Stimulated activated naive B cell treated with anti-CD40 and anti-IgM and Interleukin-4, amounts not matched to agents 10 μg/mL and 1 μg/mL and 100 μg/mL, for 72 hours (primary cell): ENCODE data around the gene PMFBP1.

Experiments
- ATAC-seq, 2 donors: fragments of 150-1000 bp; cut with Tn5 transposase; replicated peaks; 2 replicates each; pipeline ENCODE4 v1.10.0; 2021; ENCODE audit warnings: moderate library complexity in 1 of 2
- DNase-seq: peaks from one replicate; pipeline ENCODE4 v3.0.0; 2021
- H3K27ac Mint-ChIP-seq: one replicate; pipeline ENCODE4 v1.8.0; 2022; ENCODE audit warnings: mild to moderate bottlenecking, mixed read lengths
- H3K27me3 Mint-ChIP-seq, 2 donors: one replicate each; pipeline ENCODE4 v1.8.0; 2022; ENCODE audit warnings: mixed read lengths in 2 of 2
- H3K36me3 Mint-ChIP-seq, 2 donors: one replicate each; pipeline ENCODE4 v1.8.0; 2022; ENCODE audit warnings: mixed read lengths in 2 of 2, mild to moderate bottlenecking in 1 of 2
- H3K4me1 Mint-ChIP-seq, 2 donors: one replicate each; pipeline ENCODE4 v1.8.0; 2022; ENCODE audit warnings: mixed read lengths in 2 of 2, mild to moderate bottlenecking in 1 of 2
- H3K4me3 Mint-ChIP-seq, 2 donors: one replicate each; pipeline ENCODE4 v1.8.0; 2022; ENCODE audit warnings: mild to moderate bottlenecking in 2 of 2, mixed read lengths in 2 of 2, moderate library complexity in 1 of 2
- H3K9me3 Mint-ChIP-seq, 2 donors: one replicate each; pipeline ENCODE4 v1.8.0; 2022; ENCODE audit warnings: mixed read lengths in 2 of 2, mild to moderate bottlenecking in 1 of 2

Gene PMFBP1

GRCh38 chr16:72169708-72170107 is 2.2 kb downstream of the PMFBP1 start:
- Mint-ChIP-seq H3K27ac (no peak overlapping the region), H3K9me3 (peaks cover 8 to 10% of the 10 kb centered on the region in 2 donors), H3K27me3 (peaks cover 0 to 4% of the 10 kb centered on the region in 2 donors), H3K4me1 (peaks cover 9 to 12% of the 10 kb centered on the region in 2 donors), H3K4me3 (no peak overlapping the region), H3K36me3 (peaks cover 9 to 14% of the 10 kb centered on the region in 2 donors)
- no peak for ATAC-seq
- no peak for DNase-seq

- Mint-ChIP-seq H3K9me3 (peaks cover 4 to 9% of the 10 kb centered on the region in 2 donors), H3K27ac (no peak overlapping the region), H3K4me1 (peaks cover 6 to 12% of the 10 kb centered on the region in 2 donors), H3K27me3 (peaks cover 0 to 4% of the 10 kb centered on the region in 2 donors), H3K4me3 (no peak overlapping the region), H3K36me3 (peaks cover 6 to 8% of the 10 kb centered on the region in 2 donors)
- no peak for ATAC-seq
- DNase-seq, result no peak
Observed at GRCh38 chr16:72168365-72168764, 3.6 kb downstream of the PMFBP1 start.

DNA sequence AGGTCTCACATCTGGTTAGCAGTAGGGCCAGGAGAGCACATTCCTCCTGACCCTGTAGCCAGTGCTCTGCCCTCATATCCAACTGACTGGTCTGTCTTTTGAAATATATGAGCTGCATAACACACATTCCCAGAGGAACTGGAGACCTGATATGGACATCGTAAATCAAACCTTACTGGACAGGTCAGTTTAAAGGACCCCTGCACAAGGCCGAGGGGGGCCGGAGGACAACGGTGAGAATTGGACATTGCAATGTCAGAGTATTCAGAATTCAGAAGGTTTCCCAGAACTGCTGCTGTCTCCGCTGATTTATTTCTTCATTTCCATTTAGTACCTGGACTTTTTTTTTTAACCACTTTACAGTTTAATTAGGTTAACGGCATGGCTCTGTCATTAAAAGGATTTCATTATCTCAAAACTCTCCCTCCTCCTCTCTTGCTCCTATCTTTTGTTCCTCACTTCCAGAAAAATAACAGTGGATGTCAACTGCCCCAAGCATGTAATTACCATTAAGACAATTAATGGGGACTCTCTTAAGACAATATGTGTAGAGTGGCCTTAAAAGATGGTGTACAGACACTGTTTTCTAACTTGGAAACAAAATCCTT is 4.9 kb downstream of the PMFBP1 start:
- H3K4me1 Mint-ChIP-seq, result peaks cover 5% of the 10 kb centered on the region in 2 donors
- H3K4me3 Mint-ChIP-seq, result no peak overlapping the region
- no peak for ATAC-seq
- H3K9me3 Mint-ChIP-seq, result peaks cover 4 to 7% of the 10 kb centered on the region in 2 donors
- H3K27ac Mint-ChIP-seq, result no peak overlapping the region
- peaks cover 0 to 4% of the 10 kb centered on the region in 2 donors for H3K27me3 Mint-ChIP-seq
- DNase-seq, result no peak
- peaks cover 5 to 7% of the 10 kb centered on the region in 2 donors for H3K36me3 Mint-ChIP-seq

DNA sequence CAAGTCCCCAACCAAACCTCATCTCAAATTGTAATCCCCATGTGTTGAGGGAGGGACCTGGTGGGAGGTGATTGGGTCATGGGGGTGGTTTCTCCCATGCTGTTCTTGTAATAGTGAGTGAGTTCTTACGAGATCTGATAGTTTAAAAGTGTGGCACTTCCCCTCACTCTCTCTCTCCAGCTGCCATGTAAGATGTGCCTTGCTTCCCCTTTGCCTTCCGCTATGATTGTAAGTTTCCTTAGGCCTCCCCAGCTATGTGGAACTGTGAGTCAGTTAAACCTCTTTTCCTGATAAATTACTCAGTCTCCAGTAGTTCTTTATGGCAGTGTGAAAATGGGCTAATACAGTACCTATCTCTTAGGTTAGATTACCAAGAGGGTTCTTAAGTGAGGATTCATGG is 5.8 kb downstream of the PMFBP1 start:
- H3K4me1 Mint-ChIP-seq, result no peaks in the 10 kb centered on the region
- H3K36me3 Mint-ChIP-seq, result peaks cover 5 to 7% of the 10 kb centered on the region in 2 donors
- no peak for ATAC-seq
- H3K27me3 Mint-ChIP-seq, result peaks cover 0 to 4% of the 10 kb centered on the region in 2 donors
- H3K4me3 Mint-ChIP-seq, result no peak overlapping the region
- DNase-seq, result no peak
- no peak overlapping the region for H3K27ac Mint-ChIP-seq
- peaks cover 4 to 7% of the 10 kb centered on the region in 2 donors for H3K9me3 Mint-ChIP-seq

- Mint-ChIP-seq H3K4me1 (no peaks in the 10 kb centered on the region), H3K36me3 (peaks cover 5 to 7% of the 10 kb centered on the region in 2 donors), H3K27me3 (peaks cover 0 to 4% of the 10 kb centered on the region in 2 donors), H3K27ac (no peak overlapping the region), H3K9me3 (peaks cover 4 to 7% of the 10 kb centered on the region in 2 donors), H3K4me3 (no peak overlapping the region)
- ATAC-seq, result no peak
- no peak for DNase-seq
Observed at GRCh38 chr16:72164691-72165090, 7.3 kb downstream of the PMFBP1 start.

GRCh38 chr16:72162105-72162692 is 9.8 kb downstream of the PMFBP1 start:
- Mint-ChIP-seq H3K9me3 (peaks cover 4 to 7% of the 10 kb centered on the region in 2 donors), H3K27me3 (peaks cover 0 to 1% of the 10 kb centered on the region in 2 donors), H3K4me3 (no peak overlapping the region), H3K36me3 (peaks cover 5 to 7% of the 10 kb centered on the region in 2 donors), H3K27ac (no peak overlapping the region), H3K4me1 (no peaks in the 10 kb centered on the region)
- DNase-seq (no peak), ATAC-seq (no peak)

DNA sequence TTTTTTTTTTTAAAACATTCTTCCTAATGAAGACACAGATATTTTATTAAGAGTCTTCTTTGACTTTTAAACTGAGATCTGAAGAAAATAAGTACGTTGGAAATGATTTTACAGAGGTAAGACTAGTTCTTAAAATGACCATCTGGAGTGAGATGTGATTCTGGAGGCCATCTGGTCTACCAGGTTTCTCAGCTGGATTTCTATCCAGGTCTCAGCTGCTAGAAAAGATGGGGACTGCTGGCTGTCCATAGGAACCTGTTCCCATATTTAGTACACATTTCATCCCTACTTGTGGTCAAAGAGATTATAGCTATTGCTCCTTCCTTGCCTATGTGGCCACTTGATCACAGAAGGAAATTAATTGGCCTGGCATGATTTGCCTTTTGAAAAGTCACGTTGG is 12.2 kb downstream of the PMFBP1 start:
- H3K27me3 Mint-ChIP-seq, result no peaks in the 10 kb centered on the region
- ATAC-seq (no peak), DNase-seq (no peak)
- H3K36me3 Mint-ChIP-seq, result peaks cover 4% of the 10 kb centered on the region in 2 donors
- no peak overlapping the region for H3K4me3 Mint-ChIP-seq
- no peaks in the 10 kb centered on the region for H3K4me1 Mint-ChIP-seq
- H3K27ac Mint-ChIP-seq, result no peak overlapping the region
- H3K9me3 Mint-ChIP-seq, result peaks cover 3 to 4% of the 10 kb centered on the region in 2 donors

GRCh38 chr16:72159386-72159785 is 12.6 kb downstream of the PMFBP1 start:
- Mint-ChIP-seq H3K36me3 (peaks cover 4% of the 10 kb centered on the region in 2 donors), H3K4me3 (no peak overlapping the region), H3K9me3 (peaks cover 3 to 4% of the 10 kb centered on the region in 2 donors), H3K27me3 (no peaks in the 10 kb centered on the region), H3K4me1 (no peaks in the 10 kb centered on the region), H3K27ac (no peak overlapping the region)
- ATAC-seq (no peak), DNase-seq (no peak)

DNA sequence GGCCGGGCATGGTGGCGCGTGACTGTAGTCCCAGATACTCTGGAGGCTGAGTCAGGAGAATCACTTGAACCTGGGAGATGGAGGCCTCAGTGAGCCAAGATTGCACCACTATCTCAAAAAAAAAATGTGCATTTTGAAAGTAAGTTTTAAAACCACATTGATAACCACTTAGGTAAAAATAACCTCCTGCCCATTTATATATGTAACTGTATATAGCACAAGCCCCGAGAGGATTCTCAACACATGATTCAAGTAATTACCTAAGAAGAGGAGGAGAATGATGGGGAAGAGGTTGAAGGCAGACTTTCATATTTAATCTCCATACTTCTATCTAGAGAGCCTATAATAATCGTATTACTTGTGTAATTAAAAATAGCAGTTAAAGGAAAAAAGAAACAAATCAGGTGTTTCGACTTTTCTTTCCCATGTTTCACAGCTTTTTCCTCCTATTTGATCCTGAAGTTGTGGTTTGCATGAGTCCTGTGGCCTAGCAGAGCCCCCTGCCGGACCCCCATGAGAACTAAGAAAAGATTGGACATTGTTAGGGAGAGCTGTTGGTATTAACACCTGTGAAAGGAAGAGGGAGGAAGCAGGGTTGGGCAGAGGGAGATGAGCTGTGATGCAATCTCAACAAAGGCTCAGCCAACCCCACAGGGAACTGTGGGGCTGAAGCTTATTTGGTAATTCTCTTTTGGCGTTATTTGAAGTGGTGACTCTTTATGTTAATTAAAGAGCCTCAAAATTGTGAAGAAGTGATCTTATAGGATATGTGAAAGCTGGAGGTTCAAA is 22.1 kb downstream of the PMFBP1 start:
- Mint-ChIP-seq H3K36me3 (peaks cover 6 to 11% of the 10 kb centered on the region in 2 donors), H3K9me3 (peaks cover 7 to 9% of the 10 kb centered on the region in 2 donors), H3K4me1 (peaks cover 4 to 15% of the 10 kb centered on the region in 2 donors), H3K27me3 (no peaks in the 10 kb centered on the region), H3K27ac (no peak overlapping the region), H3K4me3 (no peak overlapping the region)
- DNase-seq (no peak), ATAC-seq (peak; percentile 36 to 42)

DNA sequence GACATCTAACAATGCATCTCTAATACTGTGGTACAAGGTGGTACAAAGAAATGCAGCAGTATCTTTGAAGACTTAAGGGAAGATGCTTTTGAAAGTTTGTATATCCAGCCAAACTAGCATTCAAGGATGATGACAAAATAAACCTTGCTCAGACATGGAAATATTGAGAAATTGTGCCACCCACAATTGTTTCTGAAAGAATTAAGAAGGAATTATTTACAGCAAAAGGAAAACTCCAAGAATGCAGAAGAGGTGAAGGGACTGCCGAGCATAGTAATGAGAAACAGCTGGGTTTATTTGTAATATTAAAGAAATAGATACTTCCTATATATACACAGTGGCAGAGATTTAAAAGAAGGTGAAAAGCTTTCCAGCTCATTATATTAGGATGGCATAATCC is 29.5 kb downstream of the PMFBP1 start:
- no peak overlapping the region for H3K27ac Mint-ChIP-seq
- ATAC-seq (no peak), DNase-seq (no peak)
- H3K27me3 Mint-ChIP-seq, result no peaks in the 10 kb centered on the region
- no peaks in the 10 kb centered on the region for H3K4me1 Mint-ChIP-seq
- peaks cover 3 to 5% of the 10 kb centered on the region in 2 donors for H3K36me3 Mint-ChIP-seq
- H3K9me3 Mint-ChIP-seq, result peaks cover 3 to 4% of the 10 kb centered on the region in 2 donors
- H3K4me3 Mint-ChIP-seq, result no peak overlapping the region

DNA sequence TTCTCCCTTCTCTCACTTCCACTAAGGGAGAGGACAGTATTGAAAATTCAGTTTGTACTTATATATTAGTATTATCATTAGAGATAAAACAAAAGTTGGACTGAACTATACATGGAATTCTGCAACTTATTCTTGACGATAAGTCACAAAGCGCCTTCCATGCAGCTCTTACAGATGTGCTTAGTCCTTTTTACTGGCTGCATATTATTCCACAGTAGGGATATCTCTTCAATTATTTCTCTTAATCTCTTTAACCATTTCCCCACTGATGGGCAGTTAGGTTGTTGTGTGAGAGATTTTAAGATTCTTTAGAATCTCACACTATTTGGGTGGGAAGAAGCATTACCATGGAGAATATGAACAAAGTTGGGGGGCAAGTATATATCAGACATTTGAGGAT is 32.0 kb downstream of the PMFBP1 start:
- peaks cover 0 to 2% of the 10 kb centered on the region in 2 donors for H3K36me3 Mint-ChIP-seq
- ATAC-seq (no peak), DNase-seq (no peak)
- no peaks in the 10 kb centered on the region for H3K9me3 Mint-ChIP-seq
- H3K27me3 Mint-ChIP-seq, result no peaks in the 10 kb centered on the region
- no peak overlapping the region for H3K27ac Mint-ChIP-seq
- H3K4me1 Mint-ChIP-seq, result no peaks in the 10 kb centered on the region
- no peak overlapping the region for H3K4me3 Mint-ChIP-seq

DNA sequence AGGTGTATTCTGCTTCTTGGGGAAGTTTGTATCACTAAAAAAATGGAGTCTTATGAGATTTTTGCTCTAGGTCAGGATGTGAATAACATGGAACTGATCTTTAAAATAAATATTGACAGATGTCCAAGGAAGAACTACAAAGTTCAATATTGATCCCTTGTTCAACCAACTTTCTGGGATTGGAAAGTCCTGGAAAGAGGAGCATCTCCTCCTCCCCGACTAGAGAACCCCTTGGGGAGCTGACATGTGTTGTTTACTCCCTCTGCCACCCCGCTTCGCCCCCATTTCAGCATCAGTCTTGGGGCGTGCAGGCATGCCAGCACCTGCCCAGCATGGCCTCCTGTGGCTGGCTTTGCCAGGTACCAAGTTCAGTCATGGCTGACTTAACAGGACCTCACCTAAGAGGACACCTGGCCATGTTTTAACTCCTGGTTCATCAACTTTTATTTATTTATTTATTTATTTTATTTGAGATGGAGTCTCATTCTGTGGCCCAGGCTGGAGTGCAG is 33.8 kb downstream of the PMFBP1 start:
- H3K36me3 Mint-ChIP-seq, result peaks cover 0 to 2% of the 10 kb centered on the region in 2 donors
- H3K27me3 Mint-ChIP-seq, result no peaks in the 10 kb centered on the region
- H3K4me3 Mint-ChIP-seq, result no peak overlapping the region
- H3K9me3 Mint-ChIP-seq, result no peaks in the 10 kb centered on the region
- DNase-seq (no peak), ATAC-seq (no peak)
- H3K4me1 Mint-ChIP-seq, result no peaks in the 10 kb centered on the region
- H3K27ac Mint-ChIP-seq, result no peak overlapping the region

DNA sequence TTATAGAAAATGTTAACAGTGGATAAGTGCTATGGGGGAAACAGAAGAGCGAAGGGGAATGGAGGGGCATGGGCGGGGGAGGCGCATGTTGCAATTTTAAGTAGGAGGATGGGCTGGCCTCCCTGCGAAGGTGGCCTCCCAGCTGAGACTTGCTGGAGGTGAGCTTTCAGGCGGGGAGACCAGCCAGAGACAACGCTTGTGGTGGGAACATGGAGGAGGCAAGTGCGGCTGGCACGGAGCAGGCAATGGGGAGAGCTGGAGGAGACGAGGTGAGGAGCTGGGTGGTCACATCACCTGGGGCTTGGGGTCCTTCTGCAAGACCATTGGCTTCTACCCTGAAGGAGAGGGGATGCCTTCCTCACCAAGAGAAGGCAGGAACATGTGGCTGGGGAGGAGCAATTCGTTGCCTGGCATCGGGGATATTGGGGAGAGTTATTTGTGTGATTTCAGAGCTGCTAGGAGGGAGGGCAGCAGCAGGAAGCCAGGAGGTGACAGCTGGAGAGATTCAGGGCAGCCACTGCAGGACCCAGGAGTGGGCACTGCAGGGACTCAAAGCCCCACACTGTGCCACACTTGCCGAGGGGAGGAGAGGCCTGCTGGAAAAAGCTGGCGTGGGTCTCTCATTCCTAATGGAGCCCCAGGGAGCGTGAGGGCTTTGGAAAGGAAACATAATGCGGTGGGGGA is 34.4 kb downstream of the PMFBP1 start:
- ATAC-seq, result no peak
- H3K9me3 Mint-ChIP-seq, result no peaks in the 10 kb centered on the region
- H3K4me3 Mint-ChIP-seq, result no peak overlapping the region
- H3K27ac Mint-ChIP-seq, result no peak overlapping the region
- H3K36me3 Mint-ChIP-seq, result no peaks in the 10 kb centered on the region
- DNase-seq, result no peak
- no peaks in the 10 kb centered on the region for H3K27me3 Mint-ChIP-seq
- no peaks in the 10 kb centered on the region for H3K4me1 Mint-ChIP-seq

DNA sequence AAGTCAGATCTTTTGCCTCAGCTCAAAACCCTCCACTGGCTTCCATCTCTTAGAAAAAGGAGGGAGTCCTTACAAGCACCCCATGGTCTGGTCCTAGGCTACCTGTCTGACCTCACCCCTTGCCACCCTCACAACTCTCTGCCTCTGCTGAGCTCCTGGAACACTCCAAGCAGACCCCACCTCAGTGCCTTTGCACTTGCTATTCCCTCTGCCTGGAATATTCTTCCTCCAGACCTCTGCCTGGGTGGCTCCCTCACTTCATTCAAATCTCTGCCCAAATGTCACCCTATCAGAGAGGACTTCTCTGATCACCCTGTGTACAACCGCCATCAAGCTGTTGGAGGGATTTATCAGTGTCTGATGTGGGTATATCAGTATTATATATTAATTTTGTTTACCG is 37.4 kb downstream of the PMFBP1 start:
- no peaks in the 10 kb centered on the region for H3K4me1 Mint-ChIP-seq
- DNase-seq, result no peak
- ATAC-seq, result no peak
- H3K27me3 Mint-ChIP-seq, result no peaks in the 10 kb centered on the region
- no peaks in the 10 kb centered on the region for H3K36me3 Mint-ChIP-seq
- H3K4me3 Mint-ChIP-seq, result no peak overlapping the region
- no peaks in the 10 kb centered on the region for H3K9me3 Mint-ChIP-seq
- H3K27ac Mint-ChIP-seq, result no peak overlapping the region
